ENCODE results near the gene RIOX2. TPM values are rescaled to one million over a fixed set of nuclear protein-coding genes. Genes with fewer than 3 reads are reported as not detected.

RIOX2 gene
- polyA plus RNA-seq, 1 donor from 2014 or later, result 0.48 TPM

- Histone ChIP-seq H3K27ac (ENCODE audit: low read length) (no peak overlapping the region), H3K4me2 (ENCODE audit: low read length) (no peak overlapping the region), H3K9me2 (ENCODE audit: insufficient read depth, low read length) (no peaks in the 10 kb centered on the region), H3K36me3 (ENCODE audit: insufficient read depth, low read length) (no peaks in the 10 kb centered on the region), H3K9me3 (ENCODE audit: low read length) (no peaks in the 10 kb centered on the region), H3K27me3 (ENCODE audit: insufficient read depth, low read depth, low read length) (no peaks in the 10 kb centered on the region), H3F3A (ENCODE audit: insufficient read depth, low read length, poor library complexity, severe bottlenecking) (no peaks in the 10 kb centered on the region), H3K4me3 (ENCODE audit: low read length) (no peak overlapping the region), H3K9ac (ENCODE audit: low read length) (no peak overlapping the region), H3K79me2 (replicated peaks; ENCODE audit: insufficient read depth, low read length) (no peaks in the 10 kb centered on the region), H4K20me1 (ENCODE audit: insufficient read depth) (no peaks in the 10 kb centered on the region), H2AFZ (ENCODE audit: low read depth, low read length) (no peak overlapping the region)
- no peak for TF ChIP-seq CTCF (IDR thresholded peaks at IDR 0.05; ENCODE audit: poor library complexity, severe bottlenecking)
- TF ChIP-seq TAF1 (IDR thresholded peaks at IDR 0.05; ENCODE audit: low read depth), result no peak
- no peak for TF ChIP-seq REST (IDR thresholded peaks at IDR 0.05; ENCODE audit: borderline replicate concordance)
- no peak for TF ChIP-seq MXI1 (conservative IDR thresholded peaks at IDR 0.05; ENCODE audit: poor library complexity, severe bottlenecking)
- TF ChIP-seq POLR2AphosphoS5 (IDR thresholded peaks at IDR 0.05), result no peak
- TF ChIP-seq RAD21 (conservative IDR thresholded peaks at IDR 0.05), result no peak
Observed at GRCh38 chr3:97931218-97931617, 41.0 kb downstream of the RIOX2 start.

- no peaks in the 10 kb centered on the region for H3K36me3 ChIP-seq (ENCODE audit: insufficient read depth, low read length)
- H3F3A ChIP-seq (ENCODE audit: insufficient read depth, low read length, poor library complexity, severe bottlenecking), result no peaks in the 10 kb centered on the region
- TF ChIP-seq MXI1 (conservative IDR thresholded peaks at IDR 0.05; ENCODE audit: poor library complexity, severe bottlenecking), result no peak
- TF ChIP-seq POLR2AphosphoS5 (IDR thresholded peaks at IDR 0.05), result no peak
Observed at GRCh38 chr3:97930018-97930417, 42.2 kb downstream of the RIOX2 start.

GRCh38 chr3:97928986-97929385 is 43.2 kb downstream of the RIOX2 start:
- Histone ChIP-seq H4K20me1 (ENCODE audit: insufficient read depth) (no peaks in the 10 kb centered on the region), H3K9ac (ENCODE audit: low read length) (no peak overlapping the region), H3K9me2 (ENCODE audit: insufficient read depth, low read length) (no peaks in the 10 kb centered on the region), H3K27me3 (ENCODE audit: insufficient read depth, low read depth, low read length) (no peaks in the 10 kb centered on the region), H3K36me3 (ENCODE audit: insufficient read depth, low read length) (no peaks in the 10 kb centered on the region), H3K4me3 (ENCODE audit: low read length) (no peak overlapping the region), H2AFZ (ENCODE audit: low read depth, low read length) (no peak overlapping the region), H3K9me3 (ENCODE audit: low read length) (no peaks in the 10 kb centered on the region), H3F3A (ENCODE audit: insufficient read depth, low read length, poor library complexity, severe bottlenecking) (no peaks in the 10 kb centered on the region), H3K79me2 (replicated peaks; ENCODE audit: insufficient read depth, low read length) (no peaks in the 10 kb centered on the region), H3K4me2 (ENCODE audit: low read length) (no peak overlapping the region), H3K27ac (ENCODE audit: low read length) (no peak overlapping the region)
- TF ChIP-seq TAF1 (IDR thresholded peaks at IDR 0.05; ENCODE audit: low read depth) (no peak), POLR2AphosphoS5 (IDR thresholded peaks at IDR 0.05) (no peak), REST (IDR thresholded peaks at IDR 0.05; ENCODE audit: borderline replicate concordance) (no peak), EZH2 (IDR thresholded peaks at IDR 0.05; ENCODE audit: borderline replicate concordance, insufficient read depth, low read length, poor library complexity, severe bottlenecking) (no peak), EP300 (conservative IDR thresholded peaks at IDR 0.05; ENCODE audit: poor library complexity, severe bottlenecking) (no peak), SMC3 (conservative IDR thresholded peaks at IDR 0.05; ENCODE audit: poor library complexity) (no peak), CTCF (IDR thresholded peaks at IDR 0.05; ENCODE audit: poor library complexity, severe bottlenecking) (no peak), MXI1 (conservative IDR thresholded peaks at IDR 0.05; ENCODE audit: poor library complexity, severe bottlenecking) (no peak), RAD21 (conservative IDR thresholded peaks at IDR 0.05) (no peak)

More at GRCh38 chr3:97930018-97930417, 42.2 kb downstream of the RIOX2 start:
- Histone ChIP-seq H4K20me1 (ENCODE audit: insufficient read depth) (no peaks in the 10 kb centered on the region), H3K9me3 (ENCODE audit: low read length) (no peaks in the 10 kb centered on the region), H3K79me2 (replicated peaks; ENCODE audit: insufficient read depth, low read length) (no peaks in the 10 kb centered on the region), H3K4me2 (ENCODE audit: low read length) (no peak overlapping the region), H3K27ac (ENCODE audit: low read length) (no peak overlapping the region), H3K9me2 (ENCODE audit: insufficient read depth, low read length) (no peaks in the 10 kb centered on the region), H2AFZ (ENCODE audit: low read depth, low read length) (no peak overlapping the region), H3K4me3 (ENCODE audit: low read length) (no peak overlapping the region), H3K27me3 (ENCODE audit: insufficient read depth, low read depth, low read length) (no peaks in the 10 kb centered on the region), H3K9ac (ENCODE audit: low read length) (no peak overlapping the region)

Measured in neural cell (in vitro differentiated cells).